Spleen (tissue), 7 donors: Measurements from ENCODE around the gene OPN3.

Experiments
- POLR2A ChIP-seq, 3 donors: fragments of 450-650 bp; IDR thresholded peaks; one replicate each; pipeline ENCODE4 v1.5.1; 2017; ENCODE audit warnings: antibody characterized with exemption in 3 of 3, mild to moderate bottlenecking in 1 of 3
- TF ChIP-seq, protein P1 (sequence below), 11 experiments: fragments of 200-600 bp in 7 of 11; fragments of 450-650 bp in 4 of 11; sonication (generic) in 4 of 11; IDR thresholded peaks in 8 of 11; conservative IDR thresholded peaks in 3 of 11; 1 replicate in 7 of 11; 2 replicates in 4 of 11; pipeline versions ENCODE4 v1.4.0 to v1.8.0; 2016 to 2021; ENCODE audit warnings: antibody characterized with exemption in 11 of 11, inconsistent platforms in 4 of 11, mild to moderate bottlenecking in 1 of 11
- donor health status: DM: no; HTN: no; CAD: no; lungs with moderate emphysema.
- donor health status: DM: no; HTN: no; CAD: no.
- donor health status: DM: no; HTN: no; CAD: no.

DNA sequence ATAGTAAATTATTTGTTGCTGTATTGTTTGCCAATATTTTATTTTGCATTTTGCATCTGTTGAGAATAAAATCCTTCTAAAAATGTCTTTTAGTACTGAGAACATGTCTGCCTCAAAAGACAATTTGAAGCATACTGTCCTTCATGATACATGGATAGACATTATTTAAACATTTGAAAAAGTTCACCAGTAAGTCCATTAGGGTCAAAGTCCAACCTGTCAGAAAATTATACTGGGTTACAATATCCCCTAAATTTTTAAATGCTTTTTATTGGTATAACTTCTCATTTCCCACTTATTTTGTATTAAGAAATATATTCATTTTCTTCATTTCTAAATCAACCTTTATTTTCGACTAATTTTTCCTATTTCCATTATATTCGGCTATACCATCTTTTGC is 9.3 kb downstream of the OPN3 start:
- TF ChIP-seq, protein P1, sequence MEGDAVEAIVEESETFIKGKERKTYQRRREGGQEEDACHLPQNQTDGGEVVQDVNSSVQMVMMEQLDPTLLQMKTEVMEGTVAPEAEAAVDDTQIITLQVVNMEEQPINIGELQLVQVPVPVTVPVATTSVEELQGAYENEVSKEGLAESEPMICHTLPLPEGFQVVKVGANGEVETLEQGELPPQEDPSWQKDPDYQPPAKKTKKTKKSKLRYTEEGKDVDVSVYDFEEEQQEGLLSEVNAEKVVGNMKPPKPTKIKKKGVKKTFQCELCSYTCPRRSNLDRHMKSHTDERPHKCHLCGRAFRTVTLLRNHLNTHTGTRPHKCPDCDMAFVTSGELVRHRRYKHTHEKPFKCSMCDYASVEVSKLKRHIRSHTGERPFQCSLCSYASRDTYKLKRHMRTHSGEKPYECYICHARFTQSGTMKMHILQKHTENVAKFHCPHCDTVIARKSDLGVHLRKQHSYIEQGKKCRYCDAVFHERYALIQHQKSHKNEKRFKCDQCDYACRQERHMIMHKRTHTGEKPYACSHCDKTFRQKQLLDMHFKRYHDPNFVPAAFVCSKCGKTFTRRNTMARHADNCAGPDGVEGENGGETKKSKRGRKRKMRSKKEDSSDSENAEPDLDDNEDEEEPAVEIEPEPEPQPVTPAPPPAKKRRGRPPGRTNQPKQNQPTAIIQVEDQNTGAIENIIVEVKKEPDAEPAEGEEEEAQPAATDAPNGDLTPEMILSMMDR (IDR thresholded peaks at IDR 0.05 in 8 of 11, conservative IDR thresholded peaks at IDR 0.05 in 3 of 11) = no peak
- no peak for TF ChIP-seq POLR2A (IDR thresholded peaks at IDR 0.05)
